HepG2 (cell line): ENCODE results near the gene SLC13A3. TPM values are rescaled to one million over a fixed set of nuclear protein-coding genes. Genes with fewer than 3 reads are reported as not detected.

ENCODE experiments used
- GATAD1 ChIP-seq: IDR thresholded peaks from 2 replicates; pipeline ENCODE4 v1.6.1; 2016; ENCODE audit warnings: missing genetic modification reagents, missing compliant biosample characterization
- IRF2 ChIP-seq: IDR thresholded peaks from 2 replicates; pipeline ENCODE4 v1.6.1; 2018; ENCODE audit warnings: missing genetic modification reagents, missing compliant biosample characterization
- MXD3 ChIP-seq: IDR thresholded peaks from 2 replicates; pipeline ENCODE4 v1.6.1; 2016; ENCODE audit warnings: mild to moderate bottlenecking, missing biosample characterization, missing genetic modification reagents
- NFE2L1 ChIP-seq: sonication (generic); formaldehyde crosslinking; IDR thresholded peaks from 2 replicates; pipeline ENCODE4 v1.4.0; 2020; ENCODE audit warnings: missing genetic modification reagents, mild to moderate bottlenecking, borderline replicate concordance
- RBFOX2 ChIP-seq: fragments of 200-400 bp; formaldehyde crosslinking; IDR thresholded peaks from 2 replicates; pipeline ENCODE4 v1.6.1; 2017; ENCODE audit warnings: low read depth, mild to moderate bottlenecking, low read length
- TBX2 ChIP-seq: sonication (generic); formaldehyde crosslinking; IDR thresholded peaks from 2 replicates; pipeline ENCODE4 v1.5.0; 2020; ENCODE audit warnings: missing genetic modification reagents, mild to moderate bottlenecking, borderline replicate concordance
- TP53 ChIP-seq: sonication (generic); formaldehyde crosslinking; conservative IDR thresholded peaks from 2 replicates; pipeline ENCODE4 v1.4.0; 2020; ENCODE audit warnings: missing genetic modification reagents
- YEATS2 ChIP-seq: sonication (generic); formaldehyde crosslinking; IDR thresholded peaks from 2 replicates; pipeline ENCODE4 v1.4.0; 2020; ENCODE audit warnings: missing genetic modification reagents, borderline replicate concordance
- ZNF235 ChIP-seq: sonication (generic); formaldehyde crosslinking; IDR thresholded peaks from 2 replicates; pipeline ENCODE4 v1.8.1; 2023; ENCODE audit warnings: mild to moderate bottlenecking, missing genetic modification reagents, borderline replicate concordance
- ZNF503 ChIP-seq: sonication (generic); formaldehyde crosslinking; IDR thresholded peaks from 2 replicates; pipeline ENCODE4 v1.4.0; 2020; ENCODE audit warnings: missing genetic modification reagents
- ZNF891 ChIP-seq: sonication (generic); formaldehyde crosslinking; IDR thresholded peaks from 2 replicates; pipeline ENCODE4 v1.5.0; 2020; ENCODE audit warnings: mild to moderate bottlenecking, missing genetic modification reagents
- polyA plus RNA-seq, 8 experiments: library from polyadenylated mRNA; depleted of rRNA in 3 of 8; stranded (reverse) in 7 of 8; unstranded in 1 of 8; fragments of >200 nt; fragmentation: Illumina TruSeq in 4 of 8; extraction: Trizol in 4 of 8; gene quantifications; 2 replicates each; pipeline versions ENCODE4 v1.2.1 to v1.2.3, GENCODE V29; 2011 to 2016; ENCODE audit warnings: low read depth in 4 of 8, missing spikeins in 1 of 8, mixed read lengths in 1 of 8; ENCODE audit not compliant: insufficient read depth in 1 of 8
- total RNA-seq, 5 experiments: library from RNA; depleted of rRNA; stranded (reverse); fragments of >200 nt; fragmentation: Illumina TruSeq; extraction: Trizol; gene quantifications; 2 replicates each; pipeline ENCODE4 v1.2.3, GENCODE V29; 2016; ENCODE audit warnings: low read depth in 1 of 5
- TF ChIP-seq, protein P1 (sequence below): sonication (generic); formaldehyde crosslinking; conservative IDR thresholded peaks from 2 replicates; pipeline ENCODE4 v1.8.0; 2022; ENCODE audit warnings: mild to moderate bottlenecking, moderate library complexity, missing genetic modification reagents
- TF ChIP-seq, protein P2 (sequence below): sonication (generic); formaldehyde crosslinking; IDR thresholded peaks from 2 replicates; pipeline ENCODE4 v1.4.0; 2020; ENCODE audit warnings: mild to moderate bottlenecking, low read depth, missing genetic modification reagents

The SLC13A3 gene
- total and polyA plus RNA-seq, 2 of the 13 experiments (the other 11 are each of a cell fraction or from before 2014, with no cell fraction given): 66.5 to 76.0 TPM

DNA sequence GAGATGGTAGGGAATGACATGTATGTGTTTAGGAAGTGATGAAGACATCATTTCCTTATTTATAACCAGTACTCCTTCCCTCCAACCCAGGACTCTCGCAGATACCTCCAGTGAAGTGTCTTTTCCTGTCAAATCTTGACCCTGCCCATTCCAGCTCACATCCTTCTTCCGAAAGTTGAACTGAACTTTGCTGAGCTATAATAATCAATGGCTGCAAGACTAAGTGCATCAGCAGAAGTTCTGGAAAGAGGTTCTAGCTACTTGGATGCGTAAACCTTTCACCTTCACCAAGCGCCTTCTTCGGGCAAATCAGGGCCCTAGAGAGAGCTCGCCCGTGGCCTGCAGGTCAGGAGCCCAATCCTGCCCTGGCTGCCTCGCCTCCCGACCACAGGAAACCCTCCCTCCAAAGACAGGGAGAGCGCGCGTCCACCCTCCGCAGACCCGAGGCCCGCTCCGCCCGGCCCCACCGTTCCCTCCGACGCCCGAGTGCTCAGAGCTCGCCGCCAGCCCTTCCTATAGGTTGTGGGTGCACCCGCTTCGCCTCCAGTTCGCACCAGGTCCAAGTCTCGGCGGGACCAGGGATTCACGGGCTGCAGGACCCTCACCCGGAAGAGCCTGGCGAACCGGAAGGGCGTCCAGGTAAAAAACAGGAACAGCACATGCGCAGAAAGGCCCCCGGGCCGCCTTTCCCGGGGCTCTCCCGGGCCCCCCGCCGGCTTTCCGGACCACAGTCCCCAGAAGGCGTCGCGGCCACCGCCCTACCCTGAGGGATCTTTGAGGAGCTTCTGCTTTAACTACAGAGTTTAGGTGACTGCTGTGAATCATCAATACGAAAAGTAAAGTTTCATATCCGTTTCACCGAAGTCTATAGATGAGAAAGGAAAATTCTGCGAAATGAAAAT is 138.1 kb downstream of the SLC13A3 start, which contains the start of gene ZNF334 (continued):
- TF ChIP-seq MXD3 (CRISPR knock-in tag) (peak; percentile 54; the same call in 1 of the 2 replicates), ZNF891 (0 out of 2 replicates have a peak, but pooled peaks have one; percentile 62), GATAD1 (peak; percentile 83), ZNF503 (0 out of 2 replicates have a peak, but pooled peaks have one; percentile 39), NFE2L1 (CRISPR knock-in tag) (no peak), TP53 (0 out of 2 replicates have a peak, but pooled peaks have one; percentile 48), TBX2 (0 out of 2 replicates have a peak, but pooled peaks have one; percentile 16), RBFOX2 (peak; percentile 87), ZNF235 (peak; percentile 63; the same call in 1 of the 2 replicates), YEATS2 (CRISPR knock-in tag) (peak; percentile 72; the same call in 1 of the 2 replicates), IRF2 (CRISPR knock-in tag) (peak; percentile 43; the same call in 1 of the 2 replicates)
- TF ChIP-seq, protein P1, sequence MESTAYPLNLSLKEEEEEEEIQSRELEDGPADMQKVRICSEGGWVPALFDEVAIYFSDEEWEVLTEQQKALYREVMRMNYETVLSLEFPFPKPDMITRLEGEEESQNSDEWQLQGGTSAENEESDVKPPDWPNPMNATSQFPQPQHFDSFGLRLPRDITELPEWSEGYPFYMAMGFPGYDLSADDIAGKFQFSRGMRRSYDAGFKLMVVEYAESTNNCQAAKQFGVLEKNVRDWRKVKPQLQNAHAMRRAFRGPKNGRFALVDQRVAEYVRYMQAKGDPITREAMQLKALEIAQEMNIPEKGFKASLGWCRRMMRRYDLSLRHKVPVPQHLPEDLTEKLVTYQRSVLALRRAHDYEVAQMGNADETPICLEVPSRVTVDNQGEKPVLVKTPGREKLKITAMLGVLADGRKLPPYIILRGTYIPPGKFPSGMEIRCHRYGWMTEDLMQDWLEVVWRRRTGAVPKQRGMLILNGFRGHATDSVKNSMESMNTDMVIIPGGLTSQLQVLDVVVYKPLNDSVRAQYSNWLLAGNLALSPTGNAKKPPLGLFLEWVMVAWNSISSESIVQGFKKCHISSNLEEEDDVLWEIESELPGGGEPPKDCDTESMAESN: no peak
- TF ChIP-seq, protein P2, sequence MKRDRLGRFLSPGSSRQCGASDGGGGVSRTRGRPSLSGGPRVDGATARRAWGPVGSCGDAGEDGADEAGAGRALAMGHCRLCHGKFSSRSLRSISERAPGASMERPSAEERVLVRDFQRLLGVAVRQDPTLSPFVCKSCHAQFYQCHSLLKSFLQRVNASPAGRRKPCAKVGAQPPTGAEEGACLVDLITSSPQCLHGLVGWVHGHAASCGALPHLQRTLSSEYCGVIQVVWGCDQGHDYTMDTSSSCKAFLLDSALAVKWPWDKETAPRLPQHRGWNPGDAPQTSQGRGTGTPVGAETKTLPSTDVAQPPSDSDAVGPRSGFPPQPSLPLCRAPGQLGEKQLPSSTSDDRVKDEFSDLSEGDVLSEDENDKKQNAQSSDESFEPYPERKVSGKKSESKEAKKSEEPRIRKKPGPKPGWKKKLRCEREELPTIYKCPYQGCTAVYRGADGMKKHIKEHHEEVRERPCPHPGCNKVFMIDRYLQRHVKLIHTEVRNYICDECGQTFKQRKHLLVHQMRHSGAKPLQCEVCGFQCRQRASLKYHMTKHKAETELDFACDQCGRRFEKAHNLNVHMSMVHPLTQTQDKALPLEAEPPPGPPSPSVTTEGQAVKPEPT: no peak
